H9 (cell line): ENCODE results near the gene MYH9. TPM values are rescaled to one million over a fixed set of nuclear protein-coding genes. Genes with fewer than 3 reads are reported as not detected.

ENCODE experiments used
- DNase-seq: peaks from one replicate; pipeline ENCODE4 v3.0.0-alpha.2; 2017
- H2AFZ ChIP-seq: one replicate; pipeline ENCODE4 v1.6.1; 2013; ENCODE audit warnings: mild to moderate bottlenecking, low read length, control low read depth, moderate library complexity
- H2AK5ac ChIP-seq: 2 replicates; pipeline ENCODE4 v1.6.1; 2013; ENCODE audit warnings: low read length, control low read depth, mixed read lengths; ENCODE audit not compliant: insufficient read length
- H2BK120ac ChIP-seq: one replicate; pipeline ENCODE4 v1.6.1; 2013; ENCODE audit warnings: low read depth, mild to moderate bottlenecking, low read length, control low read depth, inconsistent platforms; ENCODE audit not compliant: poor library complexity, severe bottlenecking
- H2BK12ac ChIP-seq: 2 replicates; pipeline ENCODE4 v1.6.1; 2013; ENCODE audit warnings: low read length, control low read depth, mixed read lengths, low read depth; ENCODE audit not compliant: insufficient read length
- H2BK15ac ChIP-seq: 2 replicates; pipeline ENCODE4 v1.6.1; 2013; ENCODE audit warnings: low read depth, low read length, control low read depth
- H2BK20ac ChIP-seq: one replicate; pipeline ENCODE4 v1.6.1; 2013; ENCODE audit warnings: low read depth, mild to moderate bottlenecking, low read length, control low read depth, inconsistent platforms; ENCODE audit not compliant: poor library complexity, severe bottlenecking
- H2BK5ac ChIP-seq: 2 replicates; pipeline ENCODE4 v1.6.1; 2013; ENCODE audit warnings: low read length, control low read depth, mixed read lengths; ENCODE audit not compliant: insufficient read length
- H3K14ac ChIP-seq: 2 replicates; pipeline ENCODE4 v1.6.1; 2013; ENCODE audit warnings: low read length, control low read depth; ENCODE audit not compliant: insufficient read depth
- H3K18ac ChIP-seq: 2 replicates; pipeline ENCODE4 v1.6.1; 2013; ENCODE audit warnings: low read depth, mild to moderate bottlenecking, mixed read lengths, low read length, control low read depth; ENCODE audit not compliant: insufficient read length
- H3K23ac ChIP-seq: 2 replicates; pipeline ENCODE4 v1.6.1; 2013; ENCODE audit warnings: low read length, control low read depth, mixed read lengths, low read depth; ENCODE audit not compliant: insufficient read length
- H3K23me2 ChIP-seq: 2 replicates; pipeline ENCODE4 v1.6.1; 2013; ENCODE audit warnings: low read depth, mild to moderate bottlenecking, mixed read lengths, low read length, control low read depth; ENCODE audit not compliant: insufficient read length, poor library complexity, severe bottlenecking
- H3K27ac ChIP-seq: 2 replicates; pipeline ENCODE4 v1.5.1; 2013; ENCODE audit warnings: low read length, control low read depth, mixed read lengths, low read depth; ENCODE audit not compliant: insufficient read length
- H3K27me3 ChIP-seq: 2 replicates; pipeline ENCODE4 v1.6.1; 2013; ENCODE audit warnings: low read length, control low read depth, inconsistent platforms; ENCODE audit not compliant: insufficient read depth
- H3K4ac ChIP-seq: 2 replicates; pipeline ENCODE4 v1.6.1; 2013; ENCODE audit warnings: low read depth, mild to moderate bottlenecking, control low read depth, inconsistent platforms, low read length, moderate library complexity
- H3K4me1 ChIP-seq: 2 replicates; pipeline ENCODE4 v1.6.1; 2013; ENCODE audit warnings: low read length, control low read depth, inconsistent platforms; ENCODE audit not compliant: insufficient read depth
- H3K4me2 ChIP-seq: 2 replicates; pipeline ENCODE4 v1.6.1; 2013; ENCODE audit warnings: low read length, control low read depth, mixed read lengths; ENCODE audit not compliant: insufficient read length, insufficient read depth
- H3K56ac ChIP-seq: 2 replicates; pipeline ENCODE4 v1.6.1; 2013; ENCODE audit warnings: low read depth, mild to moderate bottlenecking, mixed read lengths, low read length, control low read depth; ENCODE audit not compliant: insufficient read length
- H3K79me1 ChIP-seq: 2 replicates; pipeline ENCODE4 v1.6.1; 2013; ENCODE audit warnings: low read depth, mild to moderate bottlenecking, moderate library complexity, low read length, control low read depth, inconsistent platforms; ENCODE audit not compliant: insufficient read depth, poor library complexity, severe bottlenecking
- H3K79me2 ChIP-seq: 2 replicates; pipeline ENCODE4 v1.6.1; 2013; ENCODE audit warnings: low read length, control low read depth, inconsistent platforms; ENCODE audit not compliant: insufficient read depth
- H3K9ac ChIP-seq: 2 replicates; pipeline ENCODE4 v1.6.1; 2013; ENCODE audit warnings: low read length, control low read depth, mixed read lengths; ENCODE audit not compliant: insufficient read length; ENCODE audit errors: extremely low read depth
- H3K9me3 ChIP-seq: one replicate; pipeline ENCODE4 v1.6.1; 2013; ENCODE audit warnings: low read depth, low read length, inconsistent platforms; ENCODE audit not compliant: control insufficient read depth
- H3T11ph ChIP-seq: one replicate; pipeline ENCODE4 v1.6.1; 2013; ENCODE audit warnings: mild to moderate bottlenecking, low read length, control low read depth, inconsistent platforms
- H4K20me1 ChIP-seq: one replicate; pipeline ENCODE4 v1.6.1; 2013; ENCODE audit not compliant: control insufficient read depth, insufficient read length, insufficient read depth
- H4K5ac ChIP-seq: 2 replicates; pipeline ENCODE4 v1.6.1; 2013; ENCODE audit warnings: low read depth, mild to moderate bottlenecking, mixed read lengths, low read length, control low read depth; ENCODE audit not compliant: insufficient read length
- H4K8ac ChIP-seq: replicated peaks from 2 replicates; pipeline ENCODE4 v1.6.1; 2013; ENCODE audit warnings: low read length, control low read depth, mixed read lengths, low read depth; ENCODE audit not compliant: insufficient read length
- H4K91ac ChIP-seq: 2 replicates; pipeline ENCODE4 v1.6.1; 2013; ENCODE audit warnings: low read depth, mild to moderate bottlenecking, moderate library complexity, mixed read lengths, low read length, control low read depth; ENCODE audit not compliant: insufficient read length
- H3K27ac Mint-ChIP-seq, 3 experiments: 2 replicates in 2 of 3; 3 replicates in 1 of 3; pipeline ENCODE4 v1.8.0; 2020 to 2021; ENCODE audit warnings: mixed read lengths in 3 of 3, mild to moderate bottlenecking in 1 of 3, moderate library complexity in 1 of 3
- H3K27me3 Mint-ChIP-seq: 2 replicates; pipeline ENCODE4 v1.8.0; 2021; ENCODE audit warnings: low read depth, mild to moderate bottlenecking, moderate library complexity, mixed read lengths
- H3K36me3 Mint-ChIP-seq, 3 experiments: 2 replicates in 2 of 3; 3 replicates in 1 of 3; pipeline ENCODE4 v1.8.0; 2020 to 2021; ENCODE audit warnings: low read depth in 3 of 3, mixed read lengths in 3 of 3; ENCODE audit not compliant: insufficient read depth in 1 of 3
- H3K4me1 Mint-ChIP-seq, 2 experiments: 2 replicates each; pipeline ENCODE4 v1.8.0; 2020; ENCODE audit warnings: mixed read lengths in 2 of 2
- H3K4me3 Mint-ChIP-seq, 2 experiments: 2 replicates in 1 of 2; 3 replicates in 1 of 2; pipeline ENCODE4 v1.8.0; 2020 to 2021; ENCODE audit warnings: mild to moderate bottlenecking in 2 of 2, mixed read lengths in 2 of 2, moderate library complexity in 1 of 2
- H3K9me3 Mint-ChIP-seq, 2 experiments: 2 replicates in 1 of 2; 3 replicates in 1 of 2; pipeline ENCODE4 v1.8.0; 2020; ENCODE audit warnings: mild to moderate bottlenecking in 2 of 2, mixed read lengths in 2 of 2, moderate library complexity in 1 of 2
- WGBS: extraction: QIAGEN DNeasy Blood & Tissue Kit; methylation state at CpG from one replicate; pipeline ENCODE4 v1.1.7; 2013; ENCODE audit warnings: missing lambda C conversion rate, low lambda C conversion rate, mixed read lengths; ENCODE audit not compliant: insufficient read length; ENCODE audit errors: extremely low coverage; 5-methylcytosine and 5-hydroxymethylcytosine counted together
- total RNA-seq: library from RNA; stranded (reverse); gene quantifications from 2 replicates; pipeline ENCODE4 v1.2.1, GENCODE V29; 2021
- TF ChIP-seq, protein P1 (sequence below): fragments of 200-600 bp; sonication (generic); conservative IDR thresholded peaks from 3 replicates; pipeline ENCODE4 v1.8.0; 2021; ENCODE audit warnings: antibody characterized with exemption, mild to moderate bottlenecking

The MYH9 gene
- total RNA-seq, 1 experiment from 2014 or later = 266 TPM

GRCh38 chr22:36433318-36434231 is 45.8 kb upstream of the MYH9 start:
- no peaks in the 10 kb centered on the region for H3K9me3 ChIP-seq
- H3K18ac ChIP-seq = no peak overlapping the region
- no peaks in the 10 kb centered on the region for H3K23me2 ChIP-seq
- no peak overlapping the region for H2BK15ac ChIP-seq
- H4K8ac ChIP-seq = no peak overlapping the region
- no peak overlapping the region for H2AFZ ChIP-seq
- H2BK20ac ChIP-seq = no peak overlapping the region
- peaks cover 35 to 43% of the 10 kb centered on the region in 2 experiments for H3K4me1 Mint-ChIP-seq
- no peaks in the 10 kb centered on the region for H3K27me3 ChIP-seq
- no peak overlapping the region for H3K27ac ChIP-seq
- no peak overlapping the region for H2AK5ac ChIP-seq
- no peak overlapping the region for H3K4ac ChIP-seq
- H2BK5ac ChIP-seq = no peak overlapping the region
- peak overlapping the region in 1 of 3 experiments; percentile 72; a peak in 2 of 7 replicates for H3K27ac Mint-ChIP-seq
- H4K5ac ChIP-seq = no peak overlapping the region
- DNase-seq = no peak
- H3K27me3 Mint-ChIP-seq = no peaks in the 10 kb centered on the region; the same call in 1 of the 2 replicates
- no peak overlapping the region for H3K23ac ChIP-seq
- H3K36me3 Mint-ChIP-seq = no peaks in the 10 kb centered on the region
- no peaks in the 10 kb centered on the region for H3K9me3 Mint-ChIP-seq
- no peaks in the 10 kb centered on the region for H3K4me1 ChIP-seq
- H2BK120ac ChIP-seq = no peak overlapping the region
- no peak overlapping the region for H4K91ac ChIP-seq
- TF ChIP-seq, protein P1, sequence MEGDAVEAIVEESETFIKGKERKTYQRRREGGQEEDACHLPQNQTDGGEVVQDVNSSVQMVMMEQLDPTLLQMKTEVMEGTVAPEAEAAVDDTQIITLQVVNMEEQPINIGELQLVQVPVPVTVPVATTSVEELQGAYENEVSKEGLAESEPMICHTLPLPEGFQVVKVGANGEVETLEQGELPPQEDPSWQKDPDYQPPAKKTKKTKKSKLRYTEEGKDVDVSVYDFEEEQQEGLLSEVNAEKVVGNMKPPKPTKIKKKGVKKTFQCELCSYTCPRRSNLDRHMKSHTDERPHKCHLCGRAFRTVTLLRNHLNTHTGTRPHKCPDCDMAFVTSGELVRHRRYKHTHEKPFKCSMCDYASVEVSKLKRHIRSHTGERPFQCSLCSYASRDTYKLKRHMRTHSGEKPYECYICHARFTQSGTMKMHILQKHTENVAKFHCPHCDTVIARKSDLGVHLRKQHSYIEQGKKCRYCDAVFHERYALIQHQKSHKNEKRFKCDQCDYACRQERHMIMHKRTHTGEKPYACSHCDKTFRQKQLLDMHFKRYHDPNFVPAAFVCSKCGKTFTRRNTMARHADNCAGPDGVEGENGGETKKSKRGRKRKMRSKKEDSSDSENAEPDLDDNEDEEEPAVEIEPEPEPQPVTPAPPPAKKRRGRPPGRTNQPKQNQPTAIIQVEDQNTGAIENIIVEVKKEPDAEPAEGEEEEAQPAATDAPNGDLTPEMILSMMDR = no peak
- no peaks in the 10 kb centered on the region for H3K79me2 ChIP-seq
- no peak overlapping the region for H2BK12ac ChIP-seq
- no peak overlapping the region for H3K4me2 ChIP-seq
- H3K14ac ChIP-seq = no peak overlapping the region
- WGBS = no CpG with 5 or more reads among the region's 14 CpGs
- H3K79me1 ChIP-seq = no peaks in the 10 kb centered on the region
- H3K9ac ChIP-seq = no peak overlapping the region
- no peaks in the 10 kb centered on the region for H4K20me1 ChIP-seq
- no peak overlapping the region for H3T11ph ChIP-seq
- H3K56ac ChIP-seq = no peak overlapping the region
- H3K4me3 Mint-ChIP-seq = no peak overlapping the region
